ENCODE results near the gene ZSWIM1.

Gene ZSWIM1

DNA sequence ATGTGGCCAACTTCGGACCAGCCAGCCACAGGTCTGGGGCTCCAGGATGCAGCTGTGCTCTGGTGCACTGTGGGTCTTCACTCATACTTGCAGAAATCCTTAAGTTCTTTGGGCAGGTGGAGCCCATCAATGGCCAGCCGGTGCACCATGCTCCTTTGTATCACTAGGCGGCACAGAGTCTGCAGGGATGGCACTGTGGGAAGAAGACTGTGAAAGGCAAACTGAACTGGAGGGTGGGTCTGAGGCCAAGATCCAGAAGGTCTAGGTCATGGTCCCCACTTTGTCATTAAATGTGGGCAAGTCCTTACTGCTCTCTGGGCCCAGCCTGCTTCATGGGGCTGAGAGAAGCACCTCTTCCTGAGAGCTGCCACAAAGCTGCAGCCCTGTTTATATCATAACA is 7.7 kb downstream of the ZSWIM1 start:
- no peaks in the 10 kb centered on the region for H3K27me3 ChIP-seq (ENCODE audit: low read depth, low read length)

DNA sequence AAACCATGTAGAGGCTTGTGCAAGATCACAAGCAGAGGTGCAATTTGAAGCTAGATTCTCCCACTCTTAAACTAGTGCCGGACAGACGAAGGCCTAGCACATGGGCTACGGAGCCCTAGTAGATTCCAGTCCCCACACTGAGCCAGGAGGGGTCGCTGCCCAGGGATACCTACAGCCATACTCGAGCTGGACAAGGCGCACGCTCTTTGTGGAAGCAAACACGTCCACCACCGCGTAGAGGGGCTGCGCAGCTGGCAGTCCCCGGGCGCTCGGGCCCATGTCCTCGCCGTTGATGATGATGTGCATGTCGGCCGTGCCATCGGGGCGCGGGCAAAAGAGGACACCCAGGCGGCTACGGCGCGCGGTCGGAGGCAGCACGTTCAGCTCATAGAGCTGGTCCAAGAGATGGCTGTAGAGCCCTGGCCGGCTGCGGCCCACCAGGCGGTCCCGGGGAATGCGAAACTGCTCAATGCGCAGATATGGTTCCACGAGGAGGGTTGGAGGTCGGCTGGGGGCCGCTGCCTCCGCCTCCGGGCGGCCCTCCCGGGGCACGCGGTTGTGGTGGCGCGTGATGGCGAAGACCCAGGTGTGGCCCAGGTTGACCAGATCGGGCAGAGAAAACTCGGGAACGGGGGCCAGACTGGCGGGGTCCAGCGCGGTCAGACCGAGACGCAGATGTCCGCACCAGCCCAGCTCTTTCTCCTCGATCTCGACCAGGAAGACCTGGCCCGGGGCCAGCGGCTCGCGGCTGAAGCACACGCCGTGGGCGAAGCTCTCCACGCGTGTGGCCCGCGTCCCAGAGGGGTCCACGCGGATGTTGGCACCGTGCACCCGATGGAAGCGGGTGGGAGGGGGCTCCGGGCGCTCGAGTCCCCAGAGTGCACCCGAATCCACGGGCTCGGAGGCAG is 9.3 kb downstream of the ZSWIM1 start:
- H3K36me3 ChIP-seq (replicated peaks; ENCODE audit: low read depth, low read length): peaks cover 7% of the 10 kb centered on the region
- no peaks in the 10 kb centered on the region for H3K27me3 ChIP-seq (ENCODE audit: low read depth, low read length)
- H4K20me1 ChIP-seq (ENCODE audit: insufficient read depth, low read length): no peaks in the 10 kb centered on the region
- H3K9ac ChIP-seq (ENCODE audit: low read length): peak overlapping the region; percentile 64
- H3K9me3 ChIP-seq (ENCODE audit: insufficient read depth, low read length): no peaks in the 10 kb centered on the region
- peaks cover 11% of the 10 kb centered on the region for H3K4me1 ChIP-seq (ENCODE audit: low read length)
- TF ChIP-seq EZH2phosphoT487 (IDR thresholded peaks at IDR 0.05; ENCODE audit: low read depth): no peak
- TF ChIP-seq, protein P1, sequence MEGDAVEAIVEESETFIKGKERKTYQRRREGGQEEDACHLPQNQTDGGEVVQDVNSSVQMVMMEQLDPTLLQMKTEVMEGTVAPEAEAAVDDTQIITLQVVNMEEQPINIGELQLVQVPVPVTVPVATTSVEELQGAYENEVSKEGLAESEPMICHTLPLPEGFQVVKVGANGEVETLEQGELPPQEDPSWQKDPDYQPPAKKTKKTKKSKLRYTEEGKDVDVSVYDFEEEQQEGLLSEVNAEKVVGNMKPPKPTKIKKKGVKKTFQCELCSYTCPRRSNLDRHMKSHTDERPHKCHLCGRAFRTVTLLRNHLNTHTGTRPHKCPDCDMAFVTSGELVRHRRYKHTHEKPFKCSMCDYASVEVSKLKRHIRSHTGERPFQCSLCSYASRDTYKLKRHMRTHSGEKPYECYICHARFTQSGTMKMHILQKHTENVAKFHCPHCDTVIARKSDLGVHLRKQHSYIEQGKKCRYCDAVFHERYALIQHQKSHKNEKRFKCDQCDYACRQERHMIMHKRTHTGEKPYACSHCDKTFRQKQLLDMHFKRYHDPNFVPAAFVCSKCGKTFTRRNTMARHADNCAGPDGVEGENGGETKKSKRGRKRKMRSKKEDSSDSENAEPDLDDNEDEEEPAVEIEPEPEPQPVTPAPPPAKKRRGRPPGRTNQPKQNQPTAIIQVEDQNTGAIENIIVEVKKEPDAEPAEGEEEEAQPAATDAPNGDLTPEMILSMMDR (IDR thresholded peaks at IDR 0.05; ENCODE audit: low read depth, low read length): no peak
- H3K27ac ChIP-seq (ENCODE audit: low read length): no peak overlapping the region
- H3K79me2 ChIP-seq (ENCODE audit: low read length): no peaks in the 10 kb centered on the region
- H3K4me2 ChIP-seq (ENCODE audit: low read length): peak overlapping the region; percentile 89
- H2AFZ ChIP-seq (ENCODE audit: low read depth, low read length): peak overlapping the region; percentile 86
- peak overlapping the region; percentile 84 for H3K4me3 ChIP-seq (ENCODE audit: low read length)

More for the DNA sequence above, 7.7 kb downstream of the ZSWIM1 start:
- Histone ChIP-seq H3K4me3 (ENCODE audit: low read length) (no peak overlapping the region), H3K4me1 (ENCODE audit: low read length) (peaks cover 19% of the 10 kb centered on the region), H4K20me1 (ENCODE audit: insufficient read depth, low read length) (no peaks in the 10 kb centered on the region), H3K79me2 (ENCODE audit: low read length) (no peaks in the 10 kb centered on the region), H3K9me3 (ENCODE audit: insufficient read depth, low read length) (no peaks in the 10 kb centered on the region), H3K9ac (ENCODE audit: low read length) (no peak overlapping the region), H3K27ac (ENCODE audit: low read length) (no peak overlapping the region), H3K36me3 (replicated peaks; ENCODE audit: low read depth, low read length) (peaks cover 12% of the 10 kb centered on the region), H2AFZ (ENCODE audit: low read depth, low read length) (no peak overlapping the region), H3K4me2 (ENCODE audit: low read length) (no peak overlapping the region)
- TF ChIP-seq EZH2phosphoT487 (IDR thresholded peaks at IDR 0.05; ENCODE audit: low read depth): no peak
- TF ChIP-seq, protein P1 (IDR thresholded peaks at IDR 0.05; ENCODE audit: low read depth, low read length): no peak

DNA sequence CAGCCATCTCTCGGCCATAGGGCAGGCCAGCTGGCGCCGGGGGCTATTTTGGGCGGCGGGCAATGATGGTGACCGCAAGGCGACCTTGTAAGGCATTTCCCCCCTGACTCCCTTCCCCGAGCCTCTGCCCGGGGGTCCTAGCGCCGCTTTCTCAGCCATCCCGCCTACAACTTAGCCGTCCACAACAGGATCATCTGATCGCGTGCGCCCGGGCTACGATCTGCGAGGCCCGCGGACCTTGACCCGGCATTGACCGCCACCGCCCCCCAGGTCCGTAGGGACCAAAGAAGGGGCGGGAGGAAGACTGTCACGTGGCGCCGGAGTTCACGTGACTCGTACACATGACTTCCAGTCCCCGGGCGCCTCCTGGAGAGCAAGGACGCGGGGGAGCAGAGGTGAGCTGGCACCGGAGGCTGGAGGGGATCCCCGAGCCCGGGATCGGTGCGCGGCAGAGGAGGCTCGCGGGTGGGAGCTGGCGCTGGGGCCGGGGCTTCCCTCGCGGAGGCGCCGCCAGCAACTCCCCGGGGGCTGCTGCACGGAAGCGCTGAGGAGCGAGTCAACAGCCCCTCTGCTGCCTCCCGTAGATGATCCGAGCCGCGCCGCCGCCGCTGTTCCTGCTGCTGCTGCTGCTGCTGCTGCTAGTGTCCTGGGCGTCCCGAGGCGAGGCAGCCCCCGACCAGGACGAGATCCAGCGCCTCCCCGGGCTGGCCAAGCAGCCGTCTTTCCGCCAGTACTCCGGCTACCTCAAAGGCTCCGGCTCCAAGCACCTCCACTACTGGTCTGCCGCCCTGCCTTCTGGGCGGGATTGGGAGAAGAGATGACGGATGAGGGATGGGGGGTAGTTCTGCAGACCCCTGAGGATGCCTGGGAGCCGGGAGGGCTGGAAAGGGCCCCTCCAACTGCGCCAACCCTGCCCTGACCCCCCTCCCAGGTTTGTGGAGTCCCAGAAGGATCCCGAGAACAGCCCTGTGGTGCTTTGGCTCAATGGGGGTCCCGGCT is 10.3 kb downstream of the ZSWIM1 start, which contains the start of the genes CTSA and NEURL2:
CTSA (plus strand) TSS at position 351 of the 999 bp plus-strand sequence; CDS start at position 585, 234 bp downstream.
NEURL2 (minus strand) TSS at position 224 of the 999 bp plus-strand sequence; CDS start at position 7, 217 bp downstream.
- Histone ChIP-seq H3K4me3 (ENCODE audit: low read length) (peak within 1 kb of the TSS; percentile 84), H3K4me2 (ENCODE audit: low read length) (peak within 1 kb of the TSS; percentile 89), H3K27me3 (ENCODE audit: low read depth, low read length) (no peaks in the 10 kb centered on the region), H3K9me3 (ENCODE audit: insufficient read depth, low read length) (no peaks in the 10 kb centered on the region), H3K9ac (ENCODE audit: low read length) (peak within 1 kb of the TSS; percentile 64), H2AFZ (ENCODE audit: low read depth, low read length) (peak within 1 kb of the TSS; percentile 86), H3K27ac (ENCODE audit: low read length) (no peak within 1 kb of the TSS), H3K36me3 (replicated peaks; ENCODE audit: low read depth, low read length) (peaks cover 6% of the 10 kb centered on the region), H3K4me1 (ENCODE audit: low read length) (peaks cover 11% of the 10 kb centered on the region), H3K79me2 (ENCODE audit: low read length) (no peaks in the 10 kb centered on the region), H4K20me1 (ENCODE audit: insufficient read depth, low read length) (no peaks in the 10 kb centered on the region)
- TF ChIP-seq, protein P1 (IDR thresholded peaks at IDR 0.05; ENCODE audit: low read depth, low read length): no peak
- no peak for TF ChIP-seq EZH2phosphoT487 (IDR thresholded peaks at IDR 0.05; ENCODE audit: low read depth)
